Measurements from ENCODE around the gene APCDD1L.

GRCh38 chr20:58433759-58434158 lies 81.4 kb downstream of the APCDD1L start:
- TF ChIP-seq GATA3 (IDR thresholded peaks at IDR 0.05; ENCODE audit: low read depth, low read length) (no peak), GATA2 (IDR thresholded peaks at IDR 0.05; ENCODE audit: low read depth, low read length) (no peak)
